ENCODE results near the gene ACOT11. TPM values are rescaled to one million over a fixed set of nuclear protein-coding genes. Genes with fewer than 3 reads are reported as not detected.

Gene ACOT11
- total RNA-seq, 2 donors from 2014 or later = 5.6 to 6.0 TPM

DNA sequence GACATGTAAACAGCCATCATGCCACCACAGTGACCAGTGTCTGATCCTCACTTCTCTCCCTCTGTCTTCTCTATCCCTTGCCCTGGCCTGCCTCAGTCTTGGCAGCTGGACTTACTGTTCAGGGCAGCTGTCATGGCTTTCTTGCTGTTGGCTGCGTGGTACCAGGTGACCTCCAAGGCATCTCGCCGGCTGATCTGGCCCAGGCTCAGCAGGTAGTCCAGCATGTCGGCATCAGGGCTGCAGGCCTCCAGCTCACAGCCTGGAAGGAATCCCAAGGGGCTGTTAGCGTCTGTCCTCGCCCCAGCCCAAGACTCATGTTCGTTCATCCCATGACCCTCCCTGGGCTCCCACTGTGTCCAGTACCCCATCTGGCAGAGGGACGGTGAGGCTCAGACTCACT, 71.7 kb downstream of the ACOT11 start:
- no peak overlapping the region for H3K4me3 ChIP-seq (ENCODE audit: low read length)
- H3K27me3 Mint-ChIP-seq (ENCODE audit: insufficient read depth) = peaks cover 32% of the 10 kb centered on the region
- peaks cover 13% of the 10 kb centered on the region for H3K4me1 Mint-ChIP-seq
- no peak overlapping the region for H3K27ac Mint-ChIP-seq
- no peaks in the 10 kb centered on the region for H3K9me3 ChIP-seq (ENCODE audit: control insufficient read depth, low read length)
- no peaks in the 10 kb centered on the region for H3K9me3 Mint-ChIP-seq
- no peaks in the 10 kb centered on the region for H3K36me3 ChIP-seq (ENCODE audit: control insufficient read depth, insufficient read depth, low read length)
- H3K9ac ChIP-seq (ENCODE audit: extremely low read depth, low read length, poor library complexity, severe bottlenecking) = no peak overlapping the region
- no peak overlapping the region for H3K27ac ChIP-seq (ENCODE audit: low read depth, low read length)
- peak; percentile 58 for DNase-seq
- WGBS, 2 experiments (ENCODE audit: insufficient coverage in 1 of 2, insufficient read length in 1 of 2) = 75% methylated on average over 7 to 8 of the region's 8 CpGs
- TF ChIP-seq, protein P1, sequence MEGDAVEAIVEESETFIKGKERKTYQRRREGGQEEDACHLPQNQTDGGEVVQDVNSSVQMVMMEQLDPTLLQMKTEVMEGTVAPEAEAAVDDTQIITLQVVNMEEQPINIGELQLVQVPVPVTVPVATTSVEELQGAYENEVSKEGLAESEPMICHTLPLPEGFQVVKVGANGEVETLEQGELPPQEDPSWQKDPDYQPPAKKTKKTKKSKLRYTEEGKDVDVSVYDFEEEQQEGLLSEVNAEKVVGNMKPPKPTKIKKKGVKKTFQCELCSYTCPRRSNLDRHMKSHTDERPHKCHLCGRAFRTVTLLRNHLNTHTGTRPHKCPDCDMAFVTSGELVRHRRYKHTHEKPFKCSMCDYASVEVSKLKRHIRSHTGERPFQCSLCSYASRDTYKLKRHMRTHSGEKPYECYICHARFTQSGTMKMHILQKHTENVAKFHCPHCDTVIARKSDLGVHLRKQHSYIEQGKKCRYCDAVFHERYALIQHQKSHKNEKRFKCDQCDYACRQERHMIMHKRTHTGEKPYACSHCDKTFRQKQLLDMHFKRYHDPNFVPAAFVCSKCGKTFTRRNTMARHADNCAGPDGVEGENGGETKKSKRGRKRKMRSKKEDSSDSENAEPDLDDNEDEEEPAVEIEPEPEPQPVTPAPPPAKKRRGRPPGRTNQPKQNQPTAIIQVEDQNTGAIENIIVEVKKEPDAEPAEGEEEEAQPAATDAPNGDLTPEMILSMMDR (conservative IDR thresholded peaks at IDR 0.05) = no peak
- H3K4me3 Mint-ChIP-seq = no peak overlapping the region
- peaks cover 31% of the 10 kb centered on the region for H3K27me3 ChIP-seq (ENCODE audit: control insufficient read depth, insufficient read depth, low read length, poor library complexity, severe bottlenecking)
- no peaks in the 10 kb centered on the region for H3K4me1 ChIP-seq (ENCODE audit: control insufficient read depth, insufficient read depth, low read length)
- H3K36me3 Mint-ChIP-seq (ENCODE audit: low read depth) = no peaks in the 10 kb centered on the region

DNA sequence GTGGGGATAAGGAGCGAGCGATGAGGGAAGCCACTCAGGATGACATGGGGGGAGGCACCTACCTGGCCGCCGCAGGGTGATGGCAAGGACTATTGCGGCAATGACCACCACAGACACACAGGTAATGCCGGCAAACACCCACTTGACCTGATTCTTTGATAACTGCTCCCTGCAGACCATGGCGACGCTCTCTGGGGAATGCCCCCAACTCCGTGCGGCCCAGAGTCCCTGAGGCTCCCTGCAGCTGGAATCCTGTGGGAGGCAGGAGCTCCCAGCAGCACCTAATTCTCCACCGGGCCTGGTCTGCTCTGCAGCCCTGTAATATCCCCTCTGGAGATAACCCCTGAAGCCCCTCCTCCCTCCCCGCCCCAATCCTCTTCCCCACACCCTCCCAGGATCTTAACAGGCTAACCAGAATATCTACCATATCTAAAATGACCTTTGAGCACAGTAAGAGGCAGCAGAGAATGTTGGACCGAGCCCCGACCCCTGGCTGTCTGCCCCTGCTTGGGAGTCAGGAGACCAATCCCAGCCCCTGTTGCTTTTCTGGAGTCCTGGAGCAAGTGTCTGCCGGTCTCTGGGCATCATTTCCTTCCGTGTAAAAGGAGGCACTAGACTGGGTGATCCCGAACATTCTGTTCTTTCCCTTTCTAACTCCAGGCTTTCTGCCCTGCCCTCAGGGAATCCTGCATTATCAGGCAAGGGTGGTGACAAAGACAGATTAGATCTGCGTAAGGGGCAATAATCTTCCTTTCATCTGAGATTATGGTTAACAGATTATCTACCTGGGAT, 75.4 kb downstream of the ACOT11 start, which contains the start of gene FAM151A:
FAM151A (minus strand) TSS at position 310 of the 792 bp plus-strand sequence; CDS start at position 180, 130 bp downstream.
- Mint-ChIP-seq H3K27me3 (ENCODE audit: insufficient read depth) (peaks cover 41% of the 10 kb centered on the region), H3K27ac (no peak within 1 kb of the TSS), H3K36me3 (ENCODE audit: low read depth) (no peaks in the 10 kb centered on the region), H3K4me1 (peaks cover 7% of the 10 kb centered on the region), H3K4me3 (no peak within 1 kb of the TSS), H3K9me3 (peaks cover 2% of the 10 kb centered on the region)
- TF ChIP-seq, protein P1 (conservative IDR thresholded peaks at IDR 0.05) = no peak
- Histone ChIP-seq H3K27ac (ENCODE audit: low read depth, low read length) (no peak within 1 kb of the TSS), H3K9me3 (ENCODE audit: control insufficient read depth, low read length) (no peaks in the 10 kb centered on the region), H3K9ac (ENCODE audit: extremely low read depth, low read length, poor library complexity, severe bottlenecking) (no peak within 1 kb of the TSS), H3K4me3 (ENCODE audit: low read length) (no peak within 1 kb of the TSS), H3K27me3 (ENCODE audit: control insufficient read depth, insufficient read depth, low read length, poor library complexity, severe bottlenecking) (peaks cover 38% of the 10 kb centered on the region), H3K36me3 (ENCODE audit: control insufficient read depth, insufficient read depth, low read length) (no peaks in the 10 kb centered on the region), H3K4me1 (ENCODE audit: control insufficient read depth, insufficient read depth, low read length) (no peaks in the 10 kb centered on the region)
- WGBS, 2 experiments (ENCODE audit: insufficient coverage in 1 of 2, insufficient read length in 1 of 2) = 79 to 81% methylated on average over 17 to 18 of the region's 18 CpGs
- DNase-seq = no peak

DNA sequence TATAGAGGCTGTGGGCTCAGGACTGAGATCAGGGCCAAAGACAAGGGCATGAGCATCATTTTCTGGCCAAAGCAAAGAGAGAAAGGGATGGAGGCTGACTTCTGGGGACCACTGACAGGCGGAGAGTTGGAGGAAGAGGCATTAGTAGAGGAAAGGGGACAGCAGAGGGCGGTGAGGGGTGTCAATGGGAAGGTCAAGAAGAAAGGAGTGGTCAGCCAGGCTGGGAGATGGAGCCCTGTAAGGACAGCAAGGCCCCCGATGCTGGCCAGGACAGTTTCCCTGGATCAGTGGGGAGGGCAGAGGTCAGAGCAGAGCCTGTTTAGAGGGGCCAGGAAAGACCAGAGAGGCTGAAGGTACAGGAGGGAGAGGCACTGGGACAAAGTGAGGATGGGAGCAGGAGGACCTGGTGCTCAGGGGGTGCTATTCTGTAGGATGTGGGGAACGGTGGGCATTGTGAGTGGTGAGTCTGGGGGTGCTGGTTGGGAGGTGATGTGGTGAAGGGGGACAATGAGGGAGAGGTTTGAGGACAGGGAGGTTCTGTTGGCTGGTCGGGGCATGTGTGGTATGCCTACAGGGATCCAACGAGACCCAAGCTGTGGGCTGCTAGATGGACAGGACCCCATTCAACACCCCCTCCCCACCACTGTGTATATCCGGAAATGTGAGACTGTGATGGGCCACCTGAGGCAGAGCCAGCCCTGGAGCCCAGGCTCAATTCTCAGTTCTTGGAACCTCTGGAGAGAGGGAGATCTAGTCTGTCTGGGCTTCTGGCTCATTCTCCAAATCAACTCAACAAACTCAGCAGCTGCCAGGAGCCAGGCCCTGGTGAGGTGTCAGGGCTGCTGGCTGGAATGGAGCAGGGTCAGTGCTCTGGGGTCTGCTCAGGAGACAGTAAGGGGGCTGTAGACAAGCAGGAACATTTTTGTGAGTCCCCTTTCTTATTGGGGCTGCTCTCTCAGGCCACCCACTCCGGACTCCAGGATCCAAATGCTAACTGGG, 76.7 kb downstream of the ACOT11 start:
- TF ChIP-seq, protein P1 (conservative IDR thresholded peaks at IDR 0.05) = no peak
- H3K4me1 Mint-ChIP-seq = peaks cover 7% of the 10 kb centered on the region

More for the DNA sequence above, 76.7 kb downstream of the ACOT11 start:
- Mint-ChIP-seq H3K27ac (no peak overlapping the region), H3K4me3 (no peak overlapping the region), H3K27me3 (ENCODE audit: insufficient read depth) (peaks cover 37% of the 10 kb centered on the region), H3K36me3 (ENCODE audit: low read depth) (no peaks in the 10 kb centered on the region), H3K9me3 (peaks cover 3% of the 10 kb centered on the region)
- DNase-seq = no peak
- Histone ChIP-seq H3K4me3 (ENCODE audit: low read length) (no peak overlapping the region), H3K9ac (ENCODE audit: extremely low read depth, low read length, poor library complexity, severe bottlenecking) (no peak overlapping the region), H3K9me3 (ENCODE audit: control insufficient read depth, low read length) (no peaks in the 10 kb centered on the region), H3K27me3 (ENCODE audit: control insufficient read depth, insufficient read depth, low read length, poor library complexity, severe bottlenecking) (peaks cover 29% of the 10 kb centered on the region), H3K36me3 (ENCODE audit: control insufficient read depth, insufficient read depth, low read length) (no peaks in the 10 kb centered on the region), H3K4me1 (ENCODE audit: control insufficient read depth, insufficient read depth, low read length) (no peaks in the 10 kb centered on the region), H3K27ac (ENCODE audit: low read depth, low read length) (no peak overlapping the region)
- 79 to 82% methylated on average over 3 to 7 of the region's 8 CpGs for WGBS, 2 experiments (ENCODE audit: insufficient coverage in 1 of 2, insufficient read length in 1 of 2)

Data from endodermal cell (in vitro differentiated cells).